HG03045 (cell line): Measurements from ENCODE around the gene TMEM255B.
"Not testable (repeated sequence)": the region's sequence is repeated elsewhere in the genome, so short reads cannot be mapped to it uniquely, and the experiment has no call there.

Source experiments
- ATAC-seq: cut with Tn5 transposase; IDR thresholded peaks from one replicate; pipeline ENCODE4 v1.9.1; 2021; ENCODE audit warnings: mild to moderate bottlenecking, moderate library complexity; ENCODE audit not compliant: unreplicated experiment

Gene TMEM255B

GRCh38 chr13:113785051-113786010, 26.3 kb downstream of the TMEM255B start:
- ATAC-seq = no peak

- no peak for ATAC-seq
Measured at GRCh38 chr13:113786262-113786841, 27.3 kb downstream of the TMEM255B start.

GRCh38 chr13:113787694-113788093, 28.7 kb downstream of the TMEM255B start:
- ATAC-seq = no peak

GRCh38 chr13:113788413-113789135, 29.5 kb downstream of the TMEM255B start:
- ATAC-seq = no peak

- no peak for ATAC-seq
Measured at GRCh38 chr13:113789167-113789566, 30.1 kb downstream of the TMEM255B start.

GRCh38 chr13:113789931-113790330, 30.9 kb downstream of the TMEM255B start:
- ATAC-seq = not testable (repeated sequence)

- ATAC-seq = no peak
Measured at GRCh38 chr13:113791226-113791625, 32.2 kb downstream of the TMEM255B start.

GRCh38 chr13:113791761-113792160, 32.7 kb downstream of the TMEM255B start:
- ATAC-seq = no peak

GRCh38 chr13:113792236-113792770, 33.3 kb downstream of the TMEM255B start:
- ATAC-seq = no peak

- no peak for ATAC-seq
Measured at GRCh38 chr13:113792886-113793717, 34.1 kb downstream of the TMEM255B start.

GRCh38 chr13:113793718-113794085, 34.7 kb downstream of the TMEM255B start:
- ATAC-seq = no peak

GRCh38 chr13:113794086-113794485, 35.1 kb downstream of the TMEM255B start:
- no peak for ATAC-seq

- no peak for ATAC-seq
Measured at GRCh38 chr13:113794764-113795173, 35.7 kb downstream of the TMEM255B start.

- not testable (repeated sequence) for ATAC-seq
Measured at GRCh38 chr13:113795362-113795761, 36.3 kb downstream of the TMEM255B start.

GRCh38 chr13:113796211-113796963, 37.4 kb downstream of the TMEM255B start:
- ATAC-seq = no peak

- no peak for ATAC-seq
Measured at GRCh38 chr13:113796964-113797676, 38.1 kb downstream of the TMEM255B start.

GRCh38 chr13:113798200-113798811, 39.3 kb downstream of the TMEM255B start:
- no peak for ATAC-seq

GRCh38 chr13:113800576-113800926, 41.5 kb downstream of the TMEM255B start:
- ATAC-seq = no peak
